ENCODE results near the gene SLC12A7.
"Not testable (repeated sequence)": the region's sequence is repeated elsewhere in the genome, so short reads cannot be mapped to it uniquely, and the experiment has no call there.

SLC12A7 gene

DNA sequence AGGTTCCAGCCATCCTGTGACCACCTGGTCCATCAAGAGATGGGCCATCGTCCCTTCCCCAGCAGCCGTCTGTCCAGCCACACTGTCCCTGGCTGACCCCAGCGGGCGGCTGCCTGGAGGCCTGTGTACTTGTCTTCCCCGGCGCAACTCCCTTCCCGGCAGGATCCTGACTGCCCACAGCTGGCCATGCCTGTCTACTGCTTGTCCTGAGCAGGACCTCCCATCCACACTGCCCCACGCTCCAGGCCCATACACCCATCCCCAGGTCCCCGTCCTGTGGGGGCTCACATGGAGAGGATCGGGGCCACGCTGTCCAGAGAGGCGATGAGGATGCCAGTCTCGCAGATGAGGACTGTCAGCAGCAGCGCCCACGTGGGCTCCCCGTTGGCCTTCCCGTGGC is 35.5 kb downstream of the SLC12A7 start:
- no peak for DNase-seq

GRCh38 chr5:1075931-1076330 is 35.9 kb downstream of the SLC12A7 start:
- DNase-seq, result no peak

- DNase-seq, result no peak
Observed at GRCh38 chr5:1075555-1075881, 36.3 kb downstream of the SLC12A7 start.

GRCh38 chr5:1074816-1075554 is 36.9 kb downstream of the SLC12A7 start:
- no peak for DNase-seq

- DNase-seq, result no peak
Observed at GRCh38 chr5:1074226-1074625, 37.6 kb downstream of the SLC12A7 start.

- DNase-seq, result no peak
Observed at GRCh38 chr5:1073239-1074102, 38.4 kb downstream of the SLC12A7 start.

GRCh38 chr5:1069720-1070088 is 42.2 kb downstream of the SLC12A7 start:
- no peak for DNase-seq

GRCh38 chr5:1068895-1069719 is 42.8 kb downstream of the SLC12A7 start:
- no peak for DNase-seq

DNA sequence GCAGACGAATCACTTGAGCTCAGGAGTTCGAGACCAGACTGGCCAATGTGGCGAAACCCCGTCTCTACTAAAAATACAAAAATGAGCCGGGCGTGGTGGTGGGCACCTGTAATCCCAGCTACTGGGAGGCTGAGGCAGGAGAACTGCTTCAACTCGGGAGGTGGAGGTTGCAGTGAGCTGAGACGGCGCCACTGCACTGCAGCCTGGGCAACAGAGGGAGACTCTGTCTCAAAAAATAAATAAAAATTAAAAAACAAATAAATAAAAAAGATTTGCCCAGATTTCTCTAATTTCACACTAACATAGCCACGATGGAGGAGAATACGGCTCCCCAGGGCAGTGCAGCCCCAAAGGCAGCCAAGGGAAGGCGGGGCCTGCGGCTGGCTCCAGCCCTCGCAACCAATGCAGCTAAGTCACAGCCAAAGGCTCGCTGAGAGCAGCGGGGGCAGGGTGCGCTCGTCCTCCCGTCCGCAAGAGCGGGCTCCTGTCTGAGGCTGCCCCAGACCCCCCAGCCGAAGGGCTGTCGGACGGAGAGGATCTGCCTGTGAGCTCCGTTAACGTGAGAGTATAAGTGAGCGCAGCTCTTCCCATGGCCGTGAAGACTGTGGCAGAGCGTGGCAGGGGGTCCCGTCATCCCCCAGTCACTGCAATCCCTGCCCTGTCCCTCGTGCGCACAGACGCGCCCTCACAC is 43.5 kb downstream of the SLC12A7 start:
- DNase-seq, result no peak

GRCh38 chr5:1067141-1068121 is 44.4 kb downstream of the SLC12A7 start:
- DNase-seq, result no peak

GRCh38 chr5:1066676-1067075 is 45.2 kb downstream of the SLC12A7 start:
- DNase-seq, result no peak

DNA sequence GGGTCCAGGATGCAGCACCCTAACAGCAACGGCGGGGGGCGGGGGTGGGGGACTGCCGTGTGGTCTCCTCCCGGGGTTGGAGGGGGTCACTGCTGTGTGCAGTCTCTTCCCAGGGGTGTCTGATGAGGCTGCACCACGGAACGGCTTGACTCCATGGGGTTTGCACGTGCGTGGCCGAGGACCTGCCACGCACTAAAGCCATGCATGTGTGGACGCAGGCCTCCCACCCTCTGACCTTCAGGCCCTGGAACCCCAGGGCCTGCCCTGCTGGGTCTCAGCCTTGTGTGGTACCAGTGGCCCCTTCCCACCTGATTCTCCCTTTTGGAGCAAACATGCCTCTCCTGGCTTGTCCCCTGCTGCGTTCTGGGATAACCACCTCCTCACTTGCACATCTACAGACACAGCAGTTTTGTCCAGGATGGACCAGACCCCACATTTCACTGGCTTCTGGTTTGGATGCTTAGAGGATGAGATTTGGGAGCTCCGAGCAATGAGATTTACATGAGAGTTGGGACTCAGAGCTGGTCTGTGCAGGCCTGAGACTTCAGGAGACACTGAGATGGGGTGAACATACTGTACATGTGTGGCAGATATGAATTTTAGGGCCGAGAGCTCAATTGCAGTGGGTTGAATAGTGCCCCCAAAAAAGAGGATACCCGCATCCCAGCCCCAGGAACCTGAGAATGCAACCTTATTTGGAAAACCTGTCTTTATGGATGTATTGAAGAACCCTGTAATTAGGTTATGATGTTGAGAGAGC is 45.8 kb downstream of the SLC12A7 start:
- no peak for DNase-seq

DNA sequence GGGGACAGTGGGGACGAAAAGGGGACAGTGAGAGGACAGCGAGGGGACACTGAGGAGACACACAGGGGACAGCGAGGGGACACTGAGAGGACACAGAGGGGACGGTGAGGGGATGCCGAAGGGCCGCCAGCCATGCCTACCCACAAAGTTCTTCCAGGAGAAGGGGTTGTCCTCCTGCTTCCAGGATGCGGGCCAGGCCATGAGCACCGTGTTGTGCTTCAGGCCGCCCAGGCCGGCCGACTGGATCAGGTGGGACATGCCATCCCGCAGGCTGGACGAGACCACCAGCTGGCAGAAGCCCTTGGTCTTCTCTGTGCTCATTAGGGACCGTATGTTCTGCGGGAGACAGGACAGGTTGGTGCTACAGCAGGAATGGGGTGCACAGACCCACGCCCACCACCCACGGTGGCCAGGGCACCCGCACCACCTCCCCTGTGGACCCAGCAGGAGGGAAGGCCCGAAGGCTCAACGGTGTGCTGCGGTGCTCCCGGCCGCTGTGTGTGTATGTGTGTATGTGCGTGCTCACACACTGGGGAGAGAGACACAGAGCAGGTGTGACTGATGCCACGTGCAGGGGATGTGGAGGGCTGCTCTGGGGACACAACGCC is 46.6 kb downstream of the SLC12A7 start:
- DNase-seq, result no peak

GRCh38 chr5:1064383-1065142 is 47.3 kb downstream of the SLC12A7 start:
- DNase-seq, result no peak

- DNase-seq, result no peak
Observed at GRCh38 chr5:1063661-1064382, 48.0 kb downstream of the SLC12A7 start.

- no peak for DNase-seq
Observed at GRCh38 chr5:1062761-1063568, 48.9 kb downstream of the SLC12A7 start.

- DNase-seq, result no peak
Observed at GRCh38 chr5:1061916-1062315, 49.9 kb downstream of the SLC12A7 start.

GRCh38 chr5:1061292-1061691 is 50.6 kb downstream of the SLC12A7 start:
- not testable (repeated sequence) for DNase-seq

All from CD4-positive, alpha-beta T cell treated with Interleukin-17A for 4 hours (primary cell).